D721Med (cell line): ENCODE data around the gene RREB1.

ENCODE experiments used
- DNase-seq: peaks from one replicate; pipeline ENCODE4 v3.0.0; 2011; ENCODE audit warnings: low spot score; ENCODE audit not compliant: insufficient read length
- FAIRE-seq: peaks from 2 replicates; lab custom pipeline; 2011; peaks lifted over from hg19 to GRCh38; lab: Jason Lieb, UNC
- CTCF ChIP-seq: IDR thresholded peaks from 2 replicates; pipeline ENCODE4 v1.5.1; 2012; ENCODE audit warnings: mild to moderate bottlenecking, control low read depth; ENCODE audit not compliant: insufficient read depth; ENCODE audit errors: missing control alignments

RREB1 gene

DNA sequence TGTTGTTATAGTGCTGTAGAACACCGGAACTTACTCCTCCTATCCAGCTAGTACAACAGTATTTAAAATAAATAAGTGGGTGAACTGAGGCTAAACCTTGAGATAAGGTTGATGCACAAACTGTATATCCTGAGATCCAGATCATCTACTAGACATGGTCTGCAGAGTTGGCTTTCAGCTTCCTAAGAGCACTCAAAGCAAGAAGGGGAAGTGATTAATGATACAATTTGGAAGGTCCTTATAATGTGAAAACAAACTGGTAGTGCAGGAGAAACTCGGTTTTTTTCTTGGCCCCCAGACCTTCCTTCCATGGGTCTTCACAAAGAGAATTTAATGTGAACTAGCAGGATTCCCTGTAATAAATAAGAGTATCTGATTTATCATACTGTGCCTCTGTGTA is 27.4 kb upstream of the RREB1 start:
- no peak for DNase-seq
- no peak for FAIRE-seq
- no peak for TF ChIP-seq CTCF

- no peak for DNase-seq
- FAIRE-seq: no peak
- no peak for TF ChIP-seq CTCF
Measured at GRCh38 chr6:7085911-7086310, 21.9 kb upstream of the RREB1 start.

- no peak for TF ChIP-seq CTCF
- FAIRE-seq: no peak
- DNase-seq: no peak
Measured at GRCh38 chr6:7086488-7086887, 21.3 kb upstream of the RREB1 start.

DNA sequence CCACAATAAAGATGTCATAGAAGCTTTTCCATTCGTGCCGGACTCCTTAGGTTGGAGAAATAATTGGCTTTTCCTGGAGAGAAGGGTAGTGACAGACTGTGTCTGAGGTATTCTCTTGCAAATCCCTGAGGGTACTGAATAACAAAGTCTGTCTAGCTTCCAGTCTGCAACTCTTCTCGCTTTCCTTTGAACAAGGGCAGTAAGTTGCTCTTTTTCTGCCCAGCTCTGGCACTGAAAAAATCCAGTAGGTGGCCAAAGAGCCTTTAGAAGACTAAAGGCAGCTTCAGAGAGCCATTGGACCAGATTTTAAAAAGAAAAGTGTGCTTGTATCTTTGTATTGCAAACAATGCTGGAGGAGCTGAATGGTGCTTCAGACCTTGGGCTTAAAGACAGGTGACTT is 20.7 kb upstream of the RREB1 start:
- peak; percentile 9 for TF ChIP-seq CTCF
- DNase-seq: no peak
- no peak for FAIRE-seq

GRCh38 chr6:7087491-7087979 is 20.2 kb upstream of the RREB1 start:
- FAIRE-seq: no peak
- DNase-seq: no peak
- no peak for TF ChIP-seq CTCF

DNA sequence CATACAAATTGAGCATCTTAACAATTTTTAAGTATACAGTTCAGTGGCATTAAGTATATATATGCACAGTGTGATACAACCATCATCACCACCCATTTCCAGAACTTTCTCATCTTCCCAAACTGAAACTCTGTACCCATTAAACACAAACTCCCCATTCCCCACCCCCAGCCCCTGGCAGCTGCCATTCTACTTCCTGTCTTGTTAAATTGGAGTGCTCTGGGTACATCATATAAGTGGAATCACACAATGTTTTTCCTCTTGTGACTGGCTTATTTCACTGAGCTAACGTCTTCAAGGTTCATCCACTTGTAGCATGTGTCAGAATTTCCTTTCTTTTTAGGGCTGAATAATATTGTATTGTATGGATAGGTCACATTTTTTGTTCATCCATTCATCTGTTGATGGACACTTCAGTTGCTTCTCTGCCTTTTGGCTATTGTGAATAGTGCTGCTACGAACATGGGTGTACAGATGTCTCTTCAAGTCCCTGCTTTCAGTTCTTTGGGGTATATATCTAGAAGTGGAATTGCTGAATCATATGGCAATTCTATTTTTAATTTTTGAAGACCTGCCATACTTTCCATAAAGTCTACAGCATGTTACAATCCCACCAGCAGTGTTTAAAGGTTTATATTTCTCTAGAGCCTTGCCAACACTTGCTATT is 19.6 kb upstream of the RREB1 start:
- FAIRE-seq (no peak), DNase-seq (no peak)
- TF ChIP-seq CTCF: no peak

GRCh38 chr6:7098993-7099392 is 8.8 kb upstream of the RREB1 start:
- TF ChIP-seq CTCF: no peak
- FAIRE-seq (no peak), DNase-seq (no peak)
